GM12878 (cell line): Measurements from ENCODE around the gene BEAN1. TPM values are rescaled to one million over a fixed set of nuclear protein-coding genes. Genes with fewer than 3 reads are reported as not detected.

Source experiments
- CEBPB ChIP-seq, 2 experiments: fragments of 150-350 bp in 1 of 2; IDR thresholded peaks; 2 replicates each; pipeline ENCODE4 v1.6.1; 2012 to 2014; ENCODE audit warnings: low read depth in 2 of 2, low read length in 2 of 2, borderline replicate concordance in 1 of 2, inconsistent platforms in 1 of 2
- FOS ChIP-seq: IDR thresholded peaks from 3 replicates; pipeline ENCODE4 v1.6.1; 2011; ENCODE audit warnings: borderline replicate concordance; ENCODE audit not compliant: insufficient read length; ENCODE audit errors: extremely low read depth
- IKZF2 ChIP-seq, 2 experiments: fragments of 450-650 bp; IDR thresholded peaks; 2 replicates each; pipeline ENCODE4 v1.6.1; 2017; ENCODE audit warnings: mild to moderate bottlenecking in 2 of 2, moderate library complexity in 2 of 2
- MTA2 ChIP-seq: fragments of 450-650 bp; IDR thresholded peaks from 2 replicates; pipeline ENCODE4 v1.6.1; 2016; ENCODE audit warnings: low read depth, mild to moderate bottlenecking, moderate library complexity
- NR2C1 ChIP-seq: fragments of 450-650 bp; IDR thresholded peaks from 2 replicates; pipeline ENCODE4 v1.6.1; 2017; ENCODE audit warnings: antibody characterized with exemption, mild to moderate bottlenecking, moderate library complexity
- POLR2A ChIP-seq: IDR thresholded peaks from 2 replicates; pipeline ENCODE4 v1.6.1; 2011; ENCODE audit warnings: low read depth, mild to moderate bottlenecking, low read length
- RCOR1 ChIP-seq: conservative IDR thresholded peaks from 2 replicates; pipeline ENCODE4 v1.6.1; 2012; ENCODE audit warnings: low read depth, low read length, improper control_type of control experiment
- polyA plus RNA-seq, 11 experiments: library from polyadenylated mRNA; depleted of rRNA in 4 of 11; unstranded in 6 of 11; stranded (reverse) in 5 of 11; fragments of >200 nt; fragmentation: Nextera tagmentation in 4 of 11; fragmentation: Illumina TruSeq in 1 of 11; extraction: Ambion mirVana in 4 of 11; extraction: Trizol in 1 of 11; gene quantifications; 1 replicate in 1 of 11; 2 replicates in 10 of 11; pipeline versions ENCODE4 v1.2.1 to v1.2.3, GENCODE V29; 2011 to 2016; ENCODE audit warnings: inconsistent platforms in 2 of 11, missing spikeins in 2 of 11, low read depth in 1 of 11
- total RNA-seq, 4 experiments: library from RNA; depleted of rRNA in 3 of 4; stranded (reverse); fragments of >200 nt in 3 of 4; fragmentation: Illumina TruSeq in 1 of 4; extraction: Trizol in 1 of 4; gene quantifications; 2 replicates each; pipeline versions ENCODE4 v1.2.1 to v1.2.3, GENCODE V29; 2013 to 2021
- TF ChIP-seq, protein P1 (sequence below): fragments of 450-650 bp; IDR thresholded peaks from 2 replicates; pipeline ENCODE4 v1.6.1; 2016; ENCODE audit warnings: mild to moderate bottlenecking, moderate library complexity, borderline replicate concordance
- TF ChIP-seq, protein P2 (sequence below): IDR thresholded peaks from 2 replicates; pipeline ENCODE4 v1.6.1; 2011; ENCODE audit warnings: borderline replicate concordance, low read depth, mild to moderate bottlenecking, moderate library complexity, mixed read lengths, low read length; ENCODE audit not compliant: insufficient read depth; ENCODE audit errors: extremely low read length
- TF ChIP-seq, protein P3 (sequence below): fragments of 450-650 bp; IDR thresholded peaks from 2 replicates; pipeline ENCODE4 v1.6.1; 2018; ENCODE audit warnings: borderline replicate concordance, mild to moderate bottlenecking; ENCODE audit not compliant: partially characterized antibody

The BEAN1 gene
- total and polyA plus RNA-seq, 10 of the 15 experiments (the other 5 are each of a cell fraction or from before 2014, with no cell fraction given): not detected

GRCh38 chr16:66400503-66401380, 26.4 kb upstream of the BEAN1 start (continued):
- TF ChIP-seq, protein P1, sequence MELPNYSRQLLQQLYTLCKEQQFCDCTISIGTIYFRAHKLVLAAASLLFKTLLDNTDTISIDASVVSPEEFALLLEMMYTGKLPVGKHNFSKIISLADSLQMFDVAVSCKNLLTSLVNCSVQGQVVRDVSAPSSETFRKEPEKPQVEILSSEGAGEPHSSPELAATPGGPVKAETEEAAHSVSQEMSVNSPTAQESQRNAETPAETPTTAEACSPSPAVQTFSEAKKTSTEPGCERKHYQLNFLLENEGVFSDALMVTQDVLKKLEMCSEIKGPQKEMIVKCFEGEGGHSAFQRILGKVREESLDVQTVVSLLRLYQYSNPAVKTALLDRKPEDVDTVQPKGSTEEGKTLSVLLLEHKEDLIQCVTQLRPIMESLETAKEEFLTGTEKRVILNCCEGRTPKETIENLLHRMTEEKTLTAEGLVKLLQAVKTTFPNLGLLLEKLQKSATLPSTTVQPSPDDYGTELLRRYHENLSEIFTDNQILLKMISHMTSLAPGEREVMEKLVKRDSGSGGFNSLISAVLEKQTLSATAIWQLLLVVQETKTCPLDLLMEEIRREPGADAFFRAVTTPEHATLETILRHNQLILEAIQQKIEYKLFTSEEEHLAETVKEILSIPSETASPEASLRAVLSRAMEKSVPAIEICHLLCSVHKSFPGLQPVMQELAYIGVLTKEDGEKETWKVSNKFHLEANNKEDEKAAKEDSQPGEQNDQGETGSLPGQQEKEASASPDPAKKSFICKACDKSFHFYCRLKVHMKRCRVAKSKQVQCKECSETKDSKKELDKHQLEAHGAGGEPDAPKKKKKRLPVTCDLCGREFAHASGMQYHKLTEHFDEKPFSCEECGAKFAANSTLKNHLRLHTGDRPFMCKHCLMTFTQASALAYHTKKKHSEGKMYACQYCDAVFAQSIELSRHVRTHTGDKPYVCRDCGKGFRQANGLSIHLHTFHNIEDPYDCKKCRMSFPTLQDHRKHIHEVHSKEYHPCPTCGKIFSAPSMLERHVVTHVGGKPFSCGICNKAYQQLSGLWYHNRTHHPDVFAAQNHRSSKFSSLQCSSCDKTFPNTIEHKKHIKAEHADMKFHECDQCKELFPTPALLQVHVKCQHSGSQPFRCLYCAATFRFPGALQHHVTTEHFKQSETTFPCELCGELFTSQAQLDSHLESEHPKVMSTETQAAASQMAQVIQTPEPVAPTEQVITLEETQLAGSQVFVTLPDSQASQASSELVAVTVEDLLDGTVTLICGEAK: no peak
- no peak for TF ChIP-seq CEBPB (IDR thresholded peaks at IDR 0.05; ENCODE audit: borderline replicate concordance in 1 of 2, low read depth in 2 of 2, low read length in 2 of 2)
- no peak for TF ChIP-seq RCOR1
- TF ChIP-seq, protein P2, sequence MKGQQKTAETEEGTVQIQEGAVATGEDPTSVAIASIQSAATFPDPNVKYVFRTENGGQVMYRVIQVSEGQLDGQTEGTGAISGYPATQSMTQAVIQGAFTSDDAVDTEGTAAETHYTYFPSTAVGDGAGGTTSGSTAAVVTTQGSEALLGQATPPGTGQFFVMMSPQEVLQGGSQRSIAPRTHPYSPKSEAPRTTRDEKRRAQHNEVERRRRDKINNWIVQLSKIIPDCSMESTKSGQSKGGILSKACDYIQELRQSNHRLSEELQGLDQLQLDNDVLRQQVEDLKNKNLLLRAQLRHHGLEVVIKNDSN: no peak
- TF ChIP-seq IKZF2 (IDR thresholded peaks at IDR 0.05): no peak
- TF ChIP-seq, protein P3, sequence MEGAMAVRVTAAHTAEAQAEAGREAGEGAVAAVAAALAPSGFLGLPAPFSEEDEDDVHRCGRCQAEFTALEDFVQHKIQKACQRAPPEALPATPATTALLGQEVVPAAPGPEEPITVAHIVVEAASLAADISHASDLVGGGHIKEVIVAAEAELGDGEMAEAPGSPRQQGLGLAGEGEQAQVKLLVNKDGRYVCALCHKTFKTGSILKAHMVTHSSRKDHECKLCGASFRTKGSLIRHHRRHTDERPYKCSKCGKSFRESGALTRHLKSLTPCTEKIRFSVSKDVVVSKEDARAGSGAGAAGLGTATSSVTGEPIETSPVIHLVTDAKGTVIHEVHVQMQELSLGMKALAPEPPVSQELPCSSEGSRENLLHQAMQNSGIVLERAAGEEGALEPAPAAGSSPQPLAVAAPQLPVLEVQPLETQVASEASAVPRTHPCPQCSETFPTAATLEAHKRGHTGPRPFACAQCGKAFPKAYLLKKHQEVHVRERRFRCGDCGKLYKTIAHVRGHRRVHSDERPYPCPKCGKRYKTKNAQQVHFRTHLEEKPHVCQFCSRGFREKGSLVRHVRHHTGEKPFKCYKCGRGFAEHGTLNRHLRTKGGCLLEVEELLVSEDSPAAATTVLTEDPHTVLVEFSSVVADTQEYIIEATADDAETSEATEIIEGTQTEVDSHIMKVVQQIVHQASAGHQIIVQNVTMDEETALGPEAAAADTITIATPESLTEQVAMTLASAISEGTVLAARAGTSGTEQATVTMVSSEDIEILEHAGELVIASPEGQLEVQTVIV: no peak
- no peak for TF ChIP-seq NR2C1
- no peak for TF ChIP-seq POLR2A
- no peak for TF ChIP-seq MTA2
- no peak for TF ChIP-seq FOS
